HepG2 (cell line): ENCODE results near the gene SAMD10. TPM values are rescaled to one million over a fixed set of nuclear protein-coding genes. Genes with fewer than 3 reads are reported as not detected.

Source experiments
- ARID2 ChIP-seq: sonication (generic); formaldehyde crosslinking; IDR thresholded peaks from 2 replicates; pipeline ENCODE4 v1.8.1; 2022; ENCODE audit warnings: mild to moderate bottlenecking, missing genetic modification reagents, borderline replicate concordance
- BRD4 ChIP-seq: sonication (generic); formaldehyde crosslinking; IDR thresholded peaks from 2 replicates; pipeline ENCODE4 v1.4.0; 2020; ENCODE audit warnings: missing genetic modification reagents
- FLYWCH1 ChIP-seq: sonication (generic); formaldehyde crosslinking; IDR thresholded peaks from 2 replicates; pipeline ENCODE4 v1.8.1; 2023; ENCODE audit warnings: mild to moderate bottlenecking, missing genetic modification reagents
- GFI1 ChIP-seq: sonication (generic); formaldehyde crosslinking; IDR thresholded peaks from 2 replicates; pipeline ENCODE4 v1.5.0; 2020; ENCODE audit warnings: missing genetic modification reagents, mild to moderate bottlenecking, borderline replicate concordance
- KDM1A ChIP-seq: IDR thresholded peaks from 2 replicates; pipeline ENCODE4 v1.6.1; 2016; ENCODE audit warnings: missing compliant biosample characterization
- MTA1 ChIP-seq: sonication (generic); formaldehyde crosslinking; IDR thresholded peaks from 2 replicates; pipeline ENCODE4 v1.4.0; 2020; ENCODE audit warnings: missing genetic modification reagents, mild to moderate bottlenecking, borderline replicate concordance
- PHB2 ChIP-seq: fragments of 450-650 bp; IDR thresholded peaks from 2 replicates; pipeline ENCODE4 v1.6.1; 2018; ENCODE audit not compliant: partially characterized antibody
- RXRA ChIP-seq: sonication (generic); formaldehyde crosslinking; IDR thresholded peaks from 2 replicates; pipeline ENCODE4 v1.5.1; 2020; ENCODE audit warnings: missing genetic modification reagents
- TBX2 ChIP-seq: sonication (generic); formaldehyde crosslinking; IDR thresholded peaks from 2 replicates; pipeline ENCODE4 v1.5.0; 2020; ENCODE audit warnings: missing genetic modification reagents, mild to moderate bottlenecking, borderline replicate concordance
- TGIF2 ChIP-seq: IDR thresholded peaks from 2 replicates; pipeline ENCODE4 v1.6.1; 2016; ENCODE audit warnings: control low read depth, missing compliant biosample characterization
- TMF1 ChIP-seq: sonication (generic); formaldehyde crosslinking; IDR thresholded peaks from 2 replicates; pipeline ENCODE4 v1.8.1; 2022; ENCODE audit warnings: low read depth, missing genetic modification reagents
- YEATS4 ChIP-seq: sonication (generic); formaldehyde crosslinking; IDR thresholded peaks from 2 replicates; pipeline ENCODE4 v1.4.0; 2020; ENCODE audit warnings: missing genetic modification reagents, borderline replicate concordance
- ZBTB1 ChIP-seq: sonication (generic); formaldehyde crosslinking; IDR thresholded peaks from 2 replicates; pipeline ENCODE4 v1.4.0; 2020; ENCODE audit warnings: missing genetic modification reagents, borderline replicate concordance
- ZBTB25 ChIP-seq: IDR thresholded peaks from 2 replicates; pipeline ENCODE4 v1.6.1; 2018; ENCODE audit warnings: missing genetic modification reagents
- ZBTB39 ChIP-seq: sonication (generic); formaldehyde crosslinking; IDR thresholded peaks from 2 replicates; pipeline ENCODE4 v1.5.0; 2020; ENCODE audit warnings: missing genetic modification reagents
- ZHX1 ChIP-seq: sonication (generic); formaldehyde crosslinking; IDR thresholded peaks from 2 replicates; pipeline ENCODE4 v1.8.1; 2022; ENCODE audit warnings: low read depth, mild to moderate bottlenecking, missing genetic modification reagents
- ZNF329 ChIP-seq: sonication (generic); formaldehyde crosslinking; IDR thresholded peaks from 2 replicates; pipeline ENCODE4 v1.9.0; 2021; ENCODE audit warnings: low read depth, mild to moderate bottlenecking, missing genetic modification reagents
- ZNF44 ChIP-seq: sonication (generic); formaldehyde crosslinking; IDR thresholded peaks from 2 replicates; pipeline ENCODE4 v1.5.1; 2020; ENCODE audit warnings: mild to moderate bottlenecking, missing genetic modification reagents
- polyA plus RNA-seq, 8 experiments: library from polyadenylated mRNA; depleted of rRNA in 3 of 8; stranded (reverse) in 7 of 8; unstranded in 1 of 8; fragments of >200 nt; fragmentation: Illumina TruSeq in 4 of 8; extraction: Trizol in 4 of 8; gene quantifications; 2 replicates each; pipeline versions ENCODE4 v1.2.1 to v1.2.3, GENCODE V29; 2011 to 2016; ENCODE audit warnings: low read depth in 4 of 8, missing spikeins in 1 of 8, mixed read lengths in 1 of 8; ENCODE audit not compliant: insufficient read depth in 1 of 8
- total RNA-seq, 5 experiments: library from RNA; depleted of rRNA; stranded (reverse); fragments of >200 nt; fragmentation: Illumina TruSeq; extraction: Trizol; gene quantifications; 2 replicates each; pipeline ENCODE4 v1.2.3, GENCODE V29; 2016; ENCODE audit warnings: low read depth in 1 of 5
- TF ChIP-seq, protein P1 (sequence below), 2 experiments: sonication (generic) in 1 of 2; formaldehyde crosslinking in 1 of 2; IDR thresholded peaks; 2 replicates each; pipeline versions ENCODE4 v1.4.0 to v1.6.1; 2018 to 2020; ENCODE audit warnings: missing genetic modification reagents in 2 of 2, borderline replicate concordance in 1 of 2, low read depth in 1 of 2, mild to moderate bottlenecking in 1 of 2, missing biosample characterization in 1 of 2
- TF ChIP-seq, protein P2 (sequence below): sonication (generic); formaldehyde crosslinking; IDR thresholded peaks from 2 replicates; pipeline ENCODE4 v1.8.0; 2022; ENCODE audit warnings: low read depth, missing genetic modification reagents

SAMD10 gene
- total and polyA plus RNA-seq, 2 of the 13 experiments (the other 11 are each of a cell fraction or from before 2014, with no cell fraction given), result 6.1 to 11.0 TPM

- TF ChIP-seq RXRA (0 out of 2 replicates have a peak, but pooled peaks have one; percentile 12), FLYWCH1 (no peak), MTA1 (CRISPR knock-in tag) (no peak), ZNF329 (CRISPR knock-in tag) (no peak), ZBTB1 (CRISPR knock-in tag) (no peak), TGIF2 (CRISPR knock-in tag) (no peak), ZHX1 (CRISPR knock-in tag) (no peak), ZBTB25 (CRISPR knock-in tag) (no peak), TBX2 (CRISPR knock-in tag) (no peak; the same call in 1 of the 2 replicates), ZBTB39 (CRISPR knock-in tag) (no peak), GFI1 (CRISPR knock-in tag) (no peak), PHB2 (no peak), KDM1A (CRISPR knock-in tag) (no peak), ARID2 (CRISPR knock-in tag) (no peak), ZNF44 (CRISPR knock-in tag) (no peak), BRD4 (CRISPR knock-in tag) (no peak), YEATS4 (no peak), TMF1 (CRISPR knock-in tag) (no peak)
- TF ChIP-seq, protein P1, sequence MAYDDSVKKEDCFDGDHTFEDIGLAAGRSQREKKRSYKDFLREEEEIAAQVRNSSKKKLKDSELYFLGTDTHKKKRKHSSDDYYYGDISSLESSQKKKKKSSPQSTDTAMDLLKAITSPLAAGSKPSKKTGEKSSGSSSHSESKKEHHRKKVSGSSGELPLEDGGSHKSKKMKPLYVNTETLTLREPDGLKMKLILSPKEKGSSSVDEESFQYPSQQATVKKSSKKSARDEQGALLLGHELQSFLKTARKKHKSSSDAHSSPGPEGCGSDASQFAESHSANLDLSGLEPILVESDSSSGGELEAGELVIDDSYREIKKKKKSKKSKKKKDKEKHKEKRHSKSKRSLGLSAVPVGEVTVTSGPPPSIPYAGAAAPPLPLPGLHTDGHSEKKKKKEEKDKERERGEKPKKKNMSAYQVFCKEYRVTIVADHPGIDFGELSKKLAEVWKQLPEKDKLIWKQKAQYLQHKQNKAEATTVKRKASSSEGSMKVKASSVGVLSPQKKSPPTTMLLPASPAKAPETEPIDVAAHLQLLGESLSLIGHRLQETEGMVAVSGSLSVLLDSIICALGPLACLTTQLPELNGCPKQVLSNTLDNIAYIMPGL (CRISPR knock-in tag; IDR thresholded peaks at IDR 0.05; ENCODE audit: borderline replicate concordance in 1 of 2, low read depth in 1 of 2), result no peak
- TF ChIP-seq, protein P2, sequence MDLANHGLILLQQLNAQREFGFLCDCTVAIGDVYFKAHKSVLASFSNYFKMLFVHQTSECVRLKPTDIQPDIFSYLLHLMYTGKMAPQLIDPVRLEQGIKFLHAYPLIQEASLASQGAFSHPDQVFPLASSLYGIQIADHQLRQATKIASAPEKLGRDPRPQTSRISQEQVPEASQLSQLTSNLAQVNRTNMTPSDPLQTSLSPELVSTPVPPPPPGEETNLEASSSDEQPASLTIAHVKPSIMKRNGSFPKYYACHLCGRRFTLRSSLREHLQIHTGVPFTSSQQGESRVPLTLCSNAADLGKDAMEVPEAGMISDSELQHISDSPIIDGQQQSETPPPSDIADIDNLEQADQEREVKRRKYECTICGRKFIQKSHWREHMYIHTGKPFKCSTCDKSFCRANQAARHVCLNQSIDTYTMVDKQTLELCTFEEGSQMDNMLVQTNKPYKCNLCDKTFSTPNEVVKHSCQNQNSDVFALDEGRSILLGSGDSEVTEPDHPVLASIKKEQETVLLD (CRISPR knock-in tag), result 0 out of 2 replicates have a peak, but pooled peaks have one; percentile 22
Observed at GRCh38 chr20:64025101-64025825, 45.8 kb upstream of the SAMD10 start (continued).
